ENCODE data around the gene CDK14.

The CDK14 gene

GRCh38 chr7:91140982-91141381 is 544.9 kb downstream of the CDK14 start:
- TF ChIP-seq SIN3A (IDR thresholded peaks at IDR 0.05; ENCODE audit: borderline replicate concordance, insufficient read depth, low read length) (no peak), REST (IDR thresholded peaks at IDR 0.05; ENCODE audit: insufficient read depth in 1 of 2, low read depth in 2 of 2, low read length in 2 of 2) (no peak), POLR2AphosphoS5 (IDR thresholded peaks at IDR 0.05; ENCODE audit: low read depth, low read length) (no peak), FOXP2 (optimal IDR thresholded peaks at IDR 0.05; ENCODE audit: borderline replicate concordance, extremely low read depth, extremely low read length, insufficient read depth) (no peak), TAF1 (IDR thresholded peaks at IDR 0.05; ENCODE audit: borderline replicate concordance, insufficient read depth, low read length) (no peak)

GRCh38 chr7:91142743-91143142 is 546.6 kb downstream of the CDK14 start:
- TF ChIP-seq POLR2AphosphoS5 (IDR thresholded peaks at IDR 0.05; ENCODE audit: low read depth, low read length) (no peak), FOXP2 (optimal IDR thresholded peaks at IDR 0.05; ENCODE audit: borderline replicate concordance, extremely low read depth, extremely low read length, insufficient read depth) (no peak), REST (IDR thresholded peaks at IDR 0.05; ENCODE audit: insufficient read depth in 1 of 2, low read depth in 2 of 2, low read length in 2 of 2) (no peak), TAF1 (IDR thresholded peaks at IDR 0.05; ENCODE audit: borderline replicate concordance, insufficient read depth, low read length) (no peak), SIN3A (IDR thresholded peaks at IDR 0.05; ENCODE audit: borderline replicate concordance, insufficient read depth, low read length) (no peak)

- TF ChIP-seq FOXP2 (optimal IDR thresholded peaks at IDR 0.05; ENCODE audit: borderline replicate concordance, extremely low read depth, extremely low read length, insufficient read depth) = no peak
- no peak for TF ChIP-seq SIN3A (IDR thresholded peaks at IDR 0.05; ENCODE audit: borderline replicate concordance, insufficient read depth, low read length)
- TF ChIP-seq REST (IDR thresholded peaks at IDR 0.05; ENCODE audit: insufficient read depth in 1 of 2, low read depth in 2 of 2, low read length in 2 of 2) = no peak
- no peak for TF ChIP-seq POLR2AphosphoS5 (IDR thresholded peaks at IDR 0.05; ENCODE audit: low read depth, low read length)
- TF ChIP-seq TAF1 (IDR thresholded peaks at IDR 0.05; ENCODE audit: borderline replicate concordance, insufficient read depth, low read length) = no peak
Observed at GRCh38 chr7:91149341-91150246, 553.5 kb downstream of the CDK14 start.

- no peak for TF ChIP-seq REST (IDR thresholded peaks at IDR 0.05; ENCODE audit: insufficient read depth in 1 of 2, low read depth in 2 of 2, low read length in 2 of 2)
- no peak for TF ChIP-seq FOXP2 (optimal IDR thresholded peaks at IDR 0.05; ENCODE audit: borderline replicate concordance, extremely low read depth, extremely low read length, insufficient read depth)
- TF ChIP-seq TAF1 (IDR thresholded peaks at IDR 0.05; ENCODE audit: borderline replicate concordance, insufficient read depth, low read length) = no peak
- TF ChIP-seq SIN3A (IDR thresholded peaks at IDR 0.05; ENCODE audit: borderline replicate concordance, insufficient read depth, low read length) = no peak
- TF ChIP-seq POLR2AphosphoS5 (IDR thresholded peaks at IDR 0.05; ENCODE audit: low read depth, low read length) = no peak
Observed at GRCh38 chr7:91151916-91152315, 555.8 kb downstream of the CDK14 start.

Data from PFSK-1 (cell line).